Thymus (tissue), 11 donors: Measurements from ENCODE around the gene FUOM. TPM values are rescaled to one million over a fixed set of nuclear protein-coding genes. Genes with fewer than 3 reads are reported as not detected.

Experiments
- DNase-seq, 9 donors: peaks; one replicate each; pipeline ENCODE4 v3.0.0-alpha.2; 2013; ENCODE audit warnings: low spot score in 9 of 9, low read depth in 6 of 9, missing footprints in 1 of 9
- H3K27ac ChIP-seq, 2 donors: one replicate each; pipeline ENCODE4 v1.5.1; 2013; ENCODE audit warnings: control low read depth in 1 of 2, low read depth in 1 of 2, low read length in 1 of 2, mild to moderate bottlenecking in 1 of 2, moderate library complexity in 1 of 2
- H3K27me3 ChIP-seq, 2 donors: one replicate each; pipeline ENCODE4 v1.5.1; 2013; ENCODE audit warnings: low read length in 1 of 2; ENCODE audit not compliant: control insufficient read depth in 2 of 2, insufficient read depth in 1 of 2
- H3K36me3 ChIP-seq, 2 donors: one replicate each; pipeline ENCODE4 v1.5.1; 2013; ENCODE audit warnings: low read length in 1 of 2, mild to moderate bottlenecking in 1 of 2, moderate library complexity in 1 of 2; ENCODE audit not compliant: control insufficient read depth in 2 of 2, insufficient read depth in 2 of 2
- H3K4me1 ChIP-seq, 2 donors: one replicate each; pipeline ENCODE4 v1.5.1; 2013; ENCODE audit warnings: low read length in 2 of 2; ENCODE audit not compliant: control insufficient read depth in 2 of 2, insufficient read depth in 2 of 2
- H3K4me3 ChIP-seq, 2 donors: one replicate each; pipeline ENCODE4 v1.5.1; 2013; ENCODE audit warnings: low read length in 2 of 2, control low read depth in 1 of 2, mild to moderate bottlenecking in 1 of 2
- H3K9me3 ChIP-seq, 2 donors: one replicate each; pipeline ENCODE4 v1.5.1; 2013; ENCODE audit warnings: low read length in 1 of 2, mild to moderate bottlenecking in 1 of 2; ENCODE audit not compliant: control insufficient read depth in 2 of 2, insufficient read depth in 1 of 2
- WGBS: extraction: QIAGEN DNeasy Blood & Tissue Kit; methylation state at CpG from one replicate; pipeline ENCODE4 v1.1.7; 2013; 5-methylcytosine and 5-hydroxymethylcytosine counted together
- polyA plus RNA-seq: library from polyadenylated mRNA; stranded (reverse); fragments of 200-250 nt; gene quantifications from one replicate; pipeline ENCODE4 v1.2.3, GENCODE V29; 2013
- total RNA-seq: library from RNA; stranded (reverse); fragments of 120-200 nt; gene quantifications from one replicate; pipeline ENCODE4 v1.2.4, GENCODE V29; 2013
- donor health status: healthy.

FUOM gene
- total and polyA plus RNA-seq, 2 donors, result 18.3 to 23.9 TPM

DNA sequence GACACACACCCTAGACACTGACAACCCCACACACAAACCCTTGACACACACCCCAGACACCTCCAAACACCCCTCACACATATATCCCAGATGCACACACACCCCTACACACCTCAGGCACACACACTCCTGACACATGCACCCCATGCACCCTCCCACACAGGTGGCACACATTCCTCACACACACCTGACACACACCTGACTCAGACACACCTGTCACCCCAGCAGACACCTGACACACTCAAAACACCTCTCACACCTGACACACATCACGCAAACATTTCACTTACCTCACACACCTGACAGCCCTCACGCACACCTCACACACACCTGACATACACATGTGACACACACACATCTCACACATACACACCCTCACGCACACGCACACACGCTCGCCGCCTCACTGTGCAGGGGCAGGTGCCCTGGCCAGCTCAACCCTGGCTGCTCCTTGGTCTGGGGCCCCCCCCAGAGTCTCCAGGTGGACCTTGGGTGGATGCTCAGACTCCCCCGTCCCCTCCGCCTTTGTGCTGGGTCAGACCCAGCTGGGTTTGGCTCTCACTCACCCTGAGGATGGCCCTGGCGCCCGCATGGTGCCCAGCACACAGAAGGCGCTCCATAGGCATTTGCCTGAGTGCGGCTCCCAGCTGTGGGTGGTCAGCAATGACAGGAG lies 18.0 kb downstream of the FUOM start:
- peaks cover 6 to 8% of the 10 kb centered on the region in 2 donors for H3K9me3 ChIP-seq
- peaks cover 8 to 16% of the 10 kb centered on the region in 2 donors for H3K4me1 ChIP-seq
- H3K27me3 ChIP-seq, result peaks cover 26 to 73% of the 10 kb centered on the region in 2 donors
- H3K27ac ChIP-seq, result no peak overlapping the region
- no peak overlapping the region for H3K4me3 ChIP-seq
- DNase-seq, result no peak
- WGBS, result 94% methylated on average over 13 of the region's 13 CpGs
- H3K36me3 ChIP-seq, result no peaks in the 10 kb centered on the region

DNA sequence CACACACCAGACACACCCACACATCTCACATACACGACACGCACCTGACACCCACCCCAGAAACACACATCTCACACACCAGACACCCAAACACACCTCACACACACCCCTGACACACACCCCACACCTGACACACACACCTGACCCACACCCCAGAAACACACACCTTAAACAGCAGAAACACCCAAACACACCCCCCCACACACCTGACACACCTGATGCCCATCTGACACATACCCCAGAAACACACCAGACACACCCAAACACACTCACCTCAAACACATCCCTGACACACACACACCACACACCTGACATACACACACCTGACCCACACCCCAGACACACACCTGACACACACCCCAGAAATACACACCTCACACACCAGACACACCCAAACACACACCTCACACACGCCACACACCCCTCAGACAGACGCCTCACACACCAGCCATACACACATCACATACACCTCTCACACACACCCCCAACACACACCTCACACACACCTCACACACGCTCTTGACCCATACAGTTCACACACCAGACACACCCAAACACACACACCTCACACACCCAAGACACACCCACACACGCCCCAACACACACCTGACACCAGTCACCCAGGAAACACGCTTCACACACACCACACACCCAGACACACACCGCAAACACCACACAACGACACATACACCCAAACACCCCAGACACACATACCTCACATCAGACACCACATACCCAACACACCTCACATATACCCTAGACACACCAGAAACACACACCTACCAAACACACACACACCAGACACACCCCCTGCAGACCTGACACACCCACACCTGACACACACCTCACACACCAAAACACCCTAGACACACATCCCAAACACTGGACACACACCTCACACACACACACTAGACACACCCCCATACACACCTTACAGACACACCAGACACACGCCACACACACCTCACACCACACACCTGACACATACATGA lies 19.4 kb downstream of the FUOM start:
- H3K9me3 ChIP-seq, result peaks cover 9 to 13% of the 10 kb centered on the region in 2 donors
- 95% methylated on average over 10 of the region's 10 CpGs for WGBS
- H3K27me3 ChIP-seq, result peaks cover 32 to 76% of the 10 kb centered on the region in 2 donors
- peaks cover 8 to 16% of the 10 kb centered on the region in 2 donors for H3K4me1 ChIP-seq
- no peak for DNase-seq
- no peaks in the 10 kb centered on the region for H3K36me3 ChIP-seq
- no peak overlapping the region for H3K4me3 ChIP-seq
- no peak overlapping the region for H3K27ac ChIP-seq

- 85% methylated on average over 3 of the region's 3 CpGs for WGBS
- Histone ChIP-seq H3K36me3 (no peaks in the 10 kb centered on the region), H3K27ac (no peak overlapping the region), H3K9me3 (peaks cover 9 to 13% of the 10 kb centered on the region in 2 donors), H3K4me1 (peaks cover 8 to 16% of the 10 kb centered on the region in 2 donors), H3K27me3 (peaks cover 38 to 78% of the 10 kb centered on the region in 2 donors), H3K4me3 (no peak overlapping the region)
- no peak for DNase-seq
Observed at GRCh38 chr10:133337370-133337725, 20.5 kb downstream of the FUOM start.

DNA sequence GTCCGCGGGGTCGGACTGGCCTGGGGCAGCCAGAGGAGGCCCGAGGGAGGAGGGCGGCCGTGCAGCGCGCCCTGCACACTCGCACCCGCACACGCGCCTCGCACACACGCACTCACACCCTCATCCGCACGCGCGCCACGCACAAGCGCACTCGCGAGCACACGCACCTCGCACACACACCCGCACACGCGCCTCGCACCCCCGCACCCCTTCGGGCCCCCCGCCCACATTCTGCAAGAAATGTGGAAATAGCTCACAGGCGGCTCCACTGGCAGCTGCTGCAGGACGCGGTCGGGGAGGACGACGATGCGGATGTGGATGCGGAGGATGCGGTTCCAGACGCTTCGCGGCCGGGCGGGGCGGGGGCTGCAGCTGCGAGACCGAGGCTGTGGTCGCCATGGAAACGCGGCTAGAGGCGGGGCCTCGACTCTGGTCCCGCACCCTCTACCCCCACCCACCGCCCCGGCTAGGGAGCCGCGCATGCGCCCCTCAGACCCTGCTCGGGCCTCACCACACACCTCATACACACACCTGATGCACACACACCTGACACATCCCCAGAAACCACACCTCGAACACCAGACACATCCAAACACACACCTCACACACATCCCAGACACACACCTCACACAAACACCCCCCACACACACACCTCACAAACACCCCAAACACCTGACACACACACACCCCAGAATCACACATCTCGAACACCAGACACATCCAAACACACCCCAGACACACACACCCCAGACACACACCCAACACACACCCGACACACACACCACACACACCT lies 21.0 kb downstream of the FUOM start, which contains the start of gene CALY:
Gene CALY (minus strand): TSS at position 320 of the 793 bp plus-strand sequence. CDS start 7,907 bp downstream, outside the sequence.
- DNase-seq, result peak in 7 of 9 donors; percentile 41 to 79 (median 50)
- no peak within 1 kb of the TSS for H3K27ac ChIP-seq

DNA sequence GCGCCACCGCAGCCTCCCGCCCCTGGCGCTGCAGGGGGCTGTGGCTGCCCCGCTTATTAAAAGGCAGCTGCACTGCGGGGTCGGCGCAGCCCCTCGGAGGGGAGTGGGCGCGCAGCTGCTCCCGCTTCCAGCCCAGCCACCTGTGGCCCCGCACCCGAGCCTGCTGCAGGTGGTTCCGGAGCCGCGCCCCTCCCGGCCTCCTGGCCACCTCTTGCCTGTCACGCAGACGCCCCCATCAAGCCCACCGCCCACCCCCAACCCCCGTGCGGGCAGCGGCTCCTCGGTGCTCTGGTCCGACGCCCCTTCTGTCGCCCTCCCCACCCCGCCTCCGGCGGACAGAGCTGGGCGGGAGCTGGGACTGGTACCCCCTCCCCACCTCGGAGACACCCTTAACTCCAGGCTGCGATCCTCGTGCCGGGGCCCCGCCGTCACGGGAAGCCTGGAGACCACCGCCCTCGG lies 21.7 kb downstream of the FUOM start:
- H3K27ac ChIP-seq, result no peak overlapping the region
- no peak for DNase-seq
- H3K36me3 ChIP-seq, result no peaks in the 10 kb centered on the region
- peaks cover 8 to 16% of the 10 kb centered on the region in 2 donors for H3K4me1 ChIP-seq
- H3K9me3 ChIP-seq, result peaks cover 9 to 13% of the 10 kb centered on the region in 2 donors
- H3K4me3 ChIP-seq, result peak overlapping the region in 1 of 2 donors; percentile 40
- peaks cover 38 to 81% of the 10 kb centered on the region in 2 donors for H3K27me3 ChIP-seq
- 7% methylated on average over 41 of the region's 41 CpGs for WGBS

More for the DNA sequence above, 21.0 kb downstream of the FUOM start, which contains the start of gene CALY:
- Histone ChIP-seq H3K27me3 (peaks cover 38 to 82% of the 10 kb centered on the region in 2 donors), H3K36me3 (no peaks in the 10 kb centered on the region), H3K4me1 (peaks cover 8 to 16% of the 10 kb centered on the region in 2 donors), H3K9me3 (peaks cover 9 to 13% of the 10 kb centered on the region in 2 donors), H3K4me3 (peak within 1 kb of the TSS in 1 of 2 donors; percentile 40)
- WGBS, result 15% methylated on average over 63 of the region's 63 CpGs

GRCh38 chr10:133335246-133336117 lies 22.3 kb downstream of the FUOM start:
- peak in 3 of 9 donors; percentile 12 to 63 (median 56) for DNase-seq
- no peak overlapping the region for H3K27ac ChIP-seq
- peaks cover 37 to 84% of the 10 kb centered on the region in 2 donors for H3K27me3 ChIP-seq

GRCh38 chr10:133334503-133335245 lies 23.1 kb downstream of the FUOM start:
- Histone ChIP-seq H3K9me3 (peaks cover 9 to 13% of the 10 kb centered on the region in 2 donors), H3K4me1 (peaks cover 8 to 19% of the 10 kb centered on the region in 2 donors), H3K27me3 (peaks cover 39 to 83% of the 10 kb centered on the region in 2 donors), H3K27ac (no peak overlapping the region), H3K36me3 (no peaks in the 10 kb centered on the region), H3K4me3 (peak overlapping the region in 1 of 2 donors; percentile 40)
- no peak for DNase-seq
- WGBS, result 21% methylated on average over 51 of the region's 51 CpGs

More at GRCh38 chr10:133335246-133336117, 22.3 kb downstream of the FUOM start:
- peak overlapping the region in 1 of 2 donors; percentile 40 for H3K4me3 ChIP-seq
- H3K9me3 ChIP-seq, result peaks cover 9 to 13% of the 10 kb centered on the region in 2 donors
- H3K4me1 ChIP-seq, result peaks cover 8 to 16% of the 10 kb centered on the region in 2 donors
- no peaks in the 10 kb centered on the region for H3K36me3 ChIP-seq
- 3% methylated on average over 75 of the region's 75 CpGs for WGBS
